IPS-NIHi7 (cell line): Measurements from ENCODE around the gene GSTM2.

Source experiments
- DNase-seq: peaks from one replicate; pipeline ENCODE4 v3.0.0; 2012; ENCODE audit warnings: mixed read lengths; ENCODE audit errors: extremely low spot score

GSTM2 gene

GRCh38 chr1:109667452-109668122 lies at the start of gene GSTM2:
Gene GSTM2, plus strand, starts transcription at chr1:109668057. Its CDS starts 59 bp downstream, at chr1:109668116.
- peak; percentile 98 for DNase-seq

- no peak for DNase-seq
Observed at GRCh38 chr1:109618661-109619575, 48.9 kb upstream of the GSTM2 start.

GRCh38 chr1:109619576-109620400 lies 48.1 kb upstream of the GSTM2 start, which contains the start of the genes AMPD2 and GNAT2:
Gene AMPD2, plus strand, starts transcription at chr1:109619837. Its CDS starts 1,339 bp downstream, at chr1:109621176.
Gene GNAT2, minus strand, starts transcription at chr1:109619616. Its CDS starts 6,746 bp downstream, at chr1:109612870.
- peak; percentile 91 for DNase-seq

- DNase-seq: peak; percentile 45
Observed at GRCh38 chr1:109620401-109620791, 47.5 kb upstream of the GSTM2 start.

GRCh38 chr1:109620841-109621286 lies 47.0 kb upstream of the GSTM2 start:
- DNase-seq: peak; percentile 90

GRCh38 chr1:109621379-109622136 lies 46.3 kb upstream of the GSTM2 start:
- no peak for DNase-seq

- DNase-seq: no peak
Observed at GRCh38 chr1:109622137-109622892, 45.5 kb upstream of the GSTM2 start.

- no peak for DNase-seq
Observed at GRCh38 chr1:109622895-109623294, 45.0 kb upstream of the GSTM2 start.

GRCh38 chr1:109623601-109624161 lies 44.2 kb upstream of the GSTM2 start:
- no peak for DNase-seq

- no peak for DNase-seq
Observed at GRCh38 chr1:109624201-109625010, 43.5 kb upstream of the GSTM2 start.

GRCh38 chr1:109625176-109625575 lies 42.7 kb upstream of the GSTM2 start:
- DNase-seq: no peak

GRCh38 chr1:109625601-109626560 lies 42.0 kb upstream of the GSTM2 start:
- no peak for DNase-seq

GRCh38 chr1:109626682-109627408 lies 41.0 kb upstream of the GSTM2 start:
- no peak for DNase-seq

- no peak for DNase-seq
Observed at GRCh38 chr1:109627692-109628399, 40.0 kb upstream of the GSTM2 start.

GRCh38 chr1:109628540-109629321 lies 39.1 kb upstream of the GSTM2 start:
- no peak for DNase-seq
